Stimulated activated CD4-positive, alpha-beta T cell treated with anti-CD3 and anti-CD28 coated beads, Interleukin-4, amount 100 ng/mL, for 48 hours (primary cell): Measurements from ENCODE around the gene SPATA24.
A peak's percentile ranks its signal among the peaks of the same experiment; 100 is the strongest.
"Not testable (repeated sequence)": the region's sequence is repeated elsewhere in the genome, so short reads cannot be mapped to it uniquely, and the experiment has no call there.

ENCODE experiments used
- DNase-seq, 2 donors: peaks; one replicate each; pipeline ENCODE4 v3.0.0-alpha.2; 2020; ENCODE audit warnings: low read depth in 2 of 2

Gene SPATA24

GRCh38 chr5:139417214-139417613, 13.3 kb upstream of the SPATA24 start:
- DNase-seq: no peak

GRCh38 chr5:139416651-139417050, 12.8 kb upstream of the SPATA24 start:
- no peak for DNase-seq

GRCh38 chr5:139415869-139416268, 12.0 kb upstream of the SPATA24 start:
- no peak for DNase-seq

- DNase-seq: peak in 1 of 2 donors; percentile 35
These were observed 11.5 kb upstream of the SPATA24 start for GRCh38 chr5:139415221-139415861.

GRCh38 chr5:139414581-139415130, 10.8 kb upstream of the SPATA24 start:
- DNase-seq: no peak

GRCh38 chr5:139413963-139414362, 10.1 kb upstream of the SPATA24 start:
- no peak for DNase-seq

GRCh38 chr5:139413153-139413552, 9.3 kb upstream of the SPATA24 start:
- DNase-seq: no peak

GRCh38 chr5:139410993-139411828, 7.3 kb upstream of the SPATA24 start:
- no peak for DNase-seq

- no peak for DNase-seq
These were observed 6.5 kb upstream of the SPATA24 start for GRCh38 chr5:139410121-139410992.

- DNase-seq: not testable (repeated sequence)
These were observed 5.2 kb upstream of the SPATA24 start for GRCh38 chr5:139409116-139409515.

GRCh38 chr5:139408191-139408590, 4.3 kb upstream of the SPATA24 start:
- DNase-seq: no peak

- no peak for DNase-seq
These were observed 3.6 kb upstream of the SPATA24 start for GRCh38 chr5:139407517-139407916.

- DNase-seq: no peak
These were observed 3.1 kb upstream of the SPATA24 start for GRCh38 chr5:139406963-139407362.

GRCh38 chr5:139404484-139404840, 573 bp upstream of the SPATA24 start:
- DNase-seq: no peak

GRCh38 chr5:139403418-139403786, 487 bp downstream of the SPATA24 start:
- no peak for DNase-seq

- no peak for DNase-seq
These were observed 1.2 kb downstream of the SPATA24 start for GRCh38 chr5:139402561-139403158.

- DNase-seq: no peak
These were observed 2.3 kb downstream of the SPATA24 start for GRCh38 chr5:139401546-139401945.

- DNase-seq: no peak
These were observed 4.3 kb downstream of the SPATA24 start for GRCh38 chr5:139399501-139400121.

- no peak for DNase-seq
These were observed 6.0 kb downstream of the SPATA24 start for GRCh38 chr5:139397921-139398320.

GRCh38 chr5:139396691-139397090, 7.2 kb downstream of the SPATA24 start:
- DNase-seq: no peak
